ENCODE measurements around the gene NELL2.

GRCh38 chr12:44885902-44886301 is 9.8 kb upstream of the NELL2 start:
- TF ChIP-seq CTCF (conservative IDR thresholded peaks at IDR 0.05 in 1 of 2, IDR thresholded peaks at IDR 0.05 in 1 of 2; ENCODE audit: low read depth in 1 of 2, low read length in 2 of 2): no peak
- no peak for TF ChIP-seq EZH2 (IDR thresholded peaks at IDR 0.05; ENCODE audit: low read length, missing control alignments)
